DOHH2 (cell line): ENCODE results near the gene CTNNA2.

Experiments used
- CTCF ChIP-seq: fragments of 200-600 bp; sonication (generic); IDR thresholded peaks from one replicate; pipeline ENCODE4 v1.5.1; 2014; ENCODE audit warnings: antibody characterized with exemption, mild to moderate bottlenecking, low read depth, low read length; ENCODE audit not compliant: poor library complexity, severe bottlenecking
- EZH2phosphoT487 ChIP-seq: fragments of 200-600 bp; sonication (generic); IDR thresholded peaks from 2 replicates; pipeline ENCODE4 v1.6.1; 2017; ENCODE audit warnings: borderline replicate concordance, mild to moderate bottlenecking, antibody characterized with exemption, low read length, moderate library complexity, mixed read lengths

- TF ChIP-seq CTCF (no peak), EZH2phosphoT487 (no peak)
These were observed 397.8 kb downstream of the CTNNA2 start for GRCh38 chr2:79910643-79911042.
